HepG2 (cell line): ENCODE data around the gene LZTFL1. TPM values are rescaled to one million over a fixed set of nuclear protein-coding genes. Genes with fewer than 3 reads are reported as not detected.

ENCODE experiments used
- ATAC-seq: fragments of 200-7000 bp; cut with Tn5 transposase; 3 replicates; pipeline ENCODE4 v1.9.1; 2020; ENCODE audit warnings: mild to moderate bottlenecking, moderate library complexity
- BruUV-seq: library from RNA; stranded (reverse); fragments of 400-500 nt; replicated peaks from 2 replicates; lab custom pipeline; 2021; lab: Mats Ljungman, UMichigan
- CTCF ChIA-PET: fragments of 300-600 bp; formaldehyde crosslinking; extraction: SDS; loops from one replicate; lab custom pipeline; 2021; ENCODE audit warnings: low total read pairs, inconsistent platforms, low intra/inter-chr PET ratio; lab: Yijun Ruan, JAX
- POLR2A ChIA-PET: fragments of 350-600 bp; sonication (Branson Sonifier 250); formaldehyde crosslinking; loops from one replicate; lab custom pipeline; 2020; ENCODE audit warnings: antibody characterized with exemption, inconsistent platforms; lab: Yijun Ruan, JAX
- DNase-seq: peaks from one replicate; pipeline ENCODE4 v3.0.0-alpha.2; 2015; ENCODE audit warnings: low spot score
- FAIRE-seq: peaks from 3 replicates; lab custom pipeline; 2011; peaks lifted over from hg19 to GRCh38; lab: Jason Lieb, UNC
- H2AFZ ChIP-seq: one replicate; pipeline ENCODE4 v1.6.1; 2011; ENCODE audit warnings: low read length, inconsistent platforms
- H3K27ac ChIP-seq: fragments of 300-600 bp; 3 replicates; pipeline ENCODE4 v1.8.0; 2011; ENCODE audit warnings: mixed run types, mild to moderate bottlenecking, mixed read lengths, low read length, inconsistent platforms; ENCODE audit not compliant: insufficient read depth; ENCODE audit errors: extremely low read length
- H3K27me3 ChIP-seq, 2 experiments: fragments of 200-600 bp in 1 of 2; 2 replicates in 1 of 2; 3 replicates in 1 of 2; pipeline versions ENCODE4 v1.6.0 to v1.8.0; 2011; ENCODE audit warnings: low read length in 2 of 2, mild to moderate bottlenecking in 2 of 2, moderate library complexity in 2 of 2, inconsistent platforms in 1 of 2; ENCODE audit not compliant: insufficient read depth in 2 of 2, control insufficient read depth in 1 of 2
- H3K36me3 ChIP-seq, 2 experiments: fragments of 200-600 bp in 1 of 2; replicated peaks in 1 of 2; 2 replicates in 1 of 2; 3 replicates in 1 of 2; pipeline versions ENCODE4 v1.5.1 to v1.8.0; 2011; ENCODE audit warnings: low read length in 2 of 2, inconsistent platforms in 1 of 2; ENCODE audit not compliant: insufficient read depth in 2 of 2, control insufficient read depth in 1 of 2
- H3K4me1 ChIP-seq: 2 replicates; pipeline ENCODE4 v1.5.1; 2012; ENCODE audit warnings: low read length, inconsistent platforms; ENCODE audit not compliant: insufficient read depth
- H3K4me2 ChIP-seq: 2 replicates; pipeline ENCODE4 v1.6.0; 2011; ENCODE audit warnings: low read depth, low read length, inconsistent platforms
- H3K4me3 ChIP-seq, 3 experiments: fragments of 200-600 bp in 1 of 3; sonication (generic), shearing (Covaris generic) in 1 of 3; replicated peaks in 1 of 3; 2 replicates each; pipeline ENCODE4 v1.5.1; 2011 to 2016; ENCODE audit warnings: low read length in 3 of 3, inconsistent platforms in 2 of 3, low read depth in 2 of 3, mild to moderate bottlenecking in 2 of 3, control low read depth in 1 of 3, mixed read lengths in 1 of 3; ENCODE audit not compliant: insufficient read depth in 1 of 3
- H3K79me2 ChIP-seq: one replicate; pipeline ENCODE4 v1.6.1; 2011; ENCODE audit warnings: low read length, inconsistent platforms; ENCODE audit not compliant: insufficient read depth
- H3K9ac ChIP-seq: 2 replicates; pipeline ENCODE4 v1.6.0; 2011; ENCODE audit warnings: mild to moderate bottlenecking, low read depth, low read length, inconsistent platforms; ENCODE audit not compliant: insufficient read depth
- H3K9me3 ChIP-seq: 2 replicates; pipeline ENCODE4 v1.5.1; 2012; ENCODE audit warnings: mild to moderate bottlenecking, low read length
- H4K20me1 ChIP-seq: 2 replicates; pipeline ENCODE4 v1.6.0; 2011; ENCODE audit warnings: inconsistent platforms, mild to moderate bottlenecking, low read length, moderate library complexity; ENCODE audit not compliant: insufficient read depth
- ATRX ChIP-seq: sonication (generic); formaldehyde crosslinking; IDR thresholded peaks from 2 replicates; pipeline ENCODE4 v1.4.0; 2020; ENCODE audit warnings: missing genetic modification reagents, borderline replicate concordance
- FIP1L1 ChIP-seq: fragments of 200-400 bp; formaldehyde crosslinking; IDR thresholded peaks from 2 replicates; pipeline ENCODE4 v1.6.1; 2018; ENCODE audit warnings: low read depth, mild to moderate bottlenecking, low read length, moderate library complexity, borderline replicate concordance; ENCODE audit not compliant: insufficient read depth
- FOSL2 ChIP-seq: sonication (generic); formaldehyde crosslinking; IDR thresholded peaks from 2 replicates; pipeline ENCODE4 v1.4.0; 2020; ENCODE audit warnings: missing genetic modification reagents
- GPN1 ChIP-seq: sonication (generic); formaldehyde crosslinking; IDR thresholded peaks from 2 replicates; pipeline ENCODE4 v1.5.1; 2020; ENCODE audit warnings: missing genetic modification reagents, borderline replicate concordance
- ISL2 ChIP-seq: sonication (generic); formaldehyde crosslinking; IDR thresholded peaks from 2 replicates; pipeline ENCODE4 v1.5.0; 2020; ENCODE audit warnings: missing genetic modification reagents
- MAF1 ChIP-seq: sonication (generic); formaldehyde crosslinking; IDR thresholded peaks from 2 replicates; pipeline ENCODE4 v1.5.0; 2020; ENCODE audit warnings: missing genetic modification reagents, borderline replicate concordance
- RXRB ChIP-seq: IDR thresholded peaks from 2 replicates; pipeline ENCODE4 v1.6.1; 2016; ENCODE audit warnings: borderline replicate concordance, missing genetic modification reagents, missing compliant biosample characterization
- SMAD1 ChIP-seq: sonication (generic); formaldehyde crosslinking; IDR thresholded peaks from 2 replicates; pipeline ENCODE4 v1.4.0; 2020; ENCODE audit warnings: missing genetic modification reagents, low read depth, mild to moderate bottlenecking, borderline replicate concordance
- SP1 ChIP-seq, 2 experiments: fragments of 450-650 bp in 1 of 2; sonication (generic) in 1 of 2; formaldehyde crosslinking in 1 of 2; IDR thresholded peaks; 2 replicates each; pipeline versions ENCODE4 v1.4.0 to v1.6.1; 2016 to 2020; ENCODE audit warnings: missing genetic modification reagents in 1 of 2
- SUZ12 ChIP-seq: fragments of 150-350 bp; IDR thresholded peaks from 2 replicates; pipeline ENCODE4 v1.6.1; 2014; ENCODE audit warnings: low read depth, low read length
- TBL1XR1 ChIP-seq: fragments of 150-350 bp; IDR thresholded peaks from 2 replicates; pipeline ENCODE4 v1.6.1; 2014; ENCODE audit warnings: borderline replicate concordance, low read length; ENCODE audit not compliant: partially characterized antibody
- ZBTB1 ChIP-seq: sonication (generic); formaldehyde crosslinking; IDR thresholded peaks from 2 replicates; pipeline ENCODE4 v1.4.0; 2020; ENCODE audit warnings: missing genetic modification reagents, borderline replicate concordance
- ZNF441 ChIP-seq: sonication (generic); formaldehyde crosslinking; IDR thresholded peaks from 2 replicates; pipeline ENCODE4 v1.7.0; 2021; ENCODE audit warnings: missing genetic modification reagents, borderline replicate concordance
- WGBS: methylation state at CpG from one replicate; pipeline ENCODE4 v1.1.6; 2017; ENCODE audit warnings: low lambda C conversion rate; 5-methylcytosine and 5-hydroxymethylcytosine counted together
- in situ Hi-C: cut with HindIII; loops from 2 replicates; pipeline ENCODE4 v1.10.0; 2017; ENCODE audit warnings: low pct_unique_long_range_greater_than_20kb; ENCODE audit not compliant: extremely low pct_ligation_motif_present
- intact Hi-C: fragments of 100-400 bp; cut with micrococcal nuclease; formaldehyde crosslinking; loops from one replicate; pipeline ENCODE4 v1.10.0; 2022; ENCODE audit not compliant: unreplicated experiment
- polyA plus RNA-seq, 8 experiments: library from polyadenylated mRNA; depleted of rRNA in 3 of 8; stranded (reverse) in 7 of 8; unstranded in 1 of 8; fragments of >200 nt; fragmentation: Illumina TruSeq in 4 of 8; extraction: Trizol in 4 of 8; gene quantifications; 2 replicates each; pipeline versions ENCODE4 v1.2.1 to v1.2.3, GENCODE V29; 2011 to 2016; ENCODE audit warnings: low read depth in 4 of 8, missing spikeins in 1 of 8, mixed read lengths in 1 of 8; ENCODE audit not compliant: insufficient read depth in 1 of 8
- total RNA-seq, 5 experiments: library from RNA; depleted of rRNA; stranded (reverse); fragments of >200 nt; fragmentation: Illumina TruSeq; extraction: Trizol; gene quantifications; 2 replicates each; pipeline ENCODE4 v1.2.3, GENCODE V29; 2016; ENCODE audit warnings: low read depth in 1 of 5
- TF ChIP-seq, protein P1 (sequence below): sonication (generic); formaldehyde crosslinking; IDR thresholded peaks from 2 replicates; pipeline ENCODE4 v1.5.1; 2020; ENCODE audit warnings: missing genetic modification reagents, mild to moderate bottlenecking, borderline replicate concordance

Gene LZTFL1
- total and polyA plus RNA-seq, 2 of the 13 experiments (the other 11 are each of a cell fraction or from before 2014, with no cell fraction given): 16.6 to 17.2 TPM

- no peaks in the 10 kb centered on the region for H3K79me2 ChIP-seq
- no peak overlapping the region for H3K27ac ChIP-seq
- intact Hi-C loops (no loop called here), in situ Hi-C loops (no loop called here)
- BruUV-seq: no TSS peak
- no peak overlapping the region for H3K9ac ChIP-seq
- H3K4me3 ChIP-seq: no peak overlapping the region
- WGBS: 29% methylated on average over 2 of the region's 2 CpGs
- no peak overlapping the region for H3K4me2 ChIP-seq
- POLR2A ChIA-PET: no interaction called here
- CTCF ChIA-PET: no interaction called here
- no peak for ATAC-seq
- TF ChIP-seq GPN1: no peak
- TF ChIP-seq ISL2: no peak
- TF ChIP-seq RXRB (CRISPR knock-in tag): no peak
- TF ChIP-seq SP1 (IDR thresholded peaks at IDR 0.05): no peak
- no peak for TF ChIP-seq SP1 (CRISPR knock-in tag; IDR thresholded peaks at IDR 0.05)
- TF ChIP-seq TBL1XR1: no peak
- no peak for TF ChIP-seq MAF1
- no peak for TF ChIP-seq SMAD1 (CRISPR knock-in tag)
- no peak for TF ChIP-seq ATRX (CRISPR knock-in tag)
- no peak for TF ChIP-seq ZNF441 (CRISPR knock-in tag)
- TF ChIP-seq ZBTB1 (CRISPR knock-in tag): no peak
- TF ChIP-seq SUZ12: no peak
- TF ChIP-seq, protein P1, sequence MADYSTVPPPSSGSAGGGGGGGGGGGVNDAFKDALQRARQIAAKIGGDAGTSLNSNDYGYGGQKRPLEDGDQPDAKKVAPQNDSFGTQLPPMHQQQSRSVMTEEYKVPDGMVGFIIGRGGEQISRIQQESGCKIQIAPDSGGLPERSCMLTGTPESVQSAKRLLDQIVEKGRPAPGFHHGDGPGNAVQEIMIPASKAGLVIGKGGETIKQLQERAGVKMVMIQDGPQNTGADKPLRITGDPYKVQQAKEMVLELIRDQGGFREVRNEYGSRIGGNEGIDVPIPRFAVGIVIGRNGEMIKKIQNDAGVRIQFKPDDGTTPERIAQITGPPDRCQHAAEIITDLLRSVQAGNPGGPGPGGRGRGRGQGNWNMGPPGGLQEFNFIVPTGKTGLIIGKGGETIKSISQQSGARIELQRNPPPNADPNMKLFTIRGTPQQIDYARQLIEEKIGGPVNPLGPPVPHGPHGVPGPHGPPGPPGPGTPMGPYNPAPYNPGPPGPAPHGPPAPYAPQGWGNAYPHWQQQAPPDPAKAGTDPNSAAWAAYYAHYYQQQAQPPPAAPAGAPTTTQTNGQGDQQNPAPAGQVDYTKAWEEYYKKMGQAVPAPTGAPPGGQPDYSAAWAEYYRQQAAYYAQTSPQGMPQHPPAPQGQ: no peak
- TF ChIP-seq FOSL2 (CRISPR knock-in tag): no peak
- no peak for TF ChIP-seq FIP1L1
- H3K27me3 ChIP-seq: peaks cover 0 to 3% of the 10 kb centered on the region in 2 experiments; a peak in 1 of 5 replicates
- no peak overlapping the region for H2AFZ ChIP-seq
- H3K4me1 ChIP-seq: peaks cover 14% of the 10 kb centered on the region
- H4K20me1 ChIP-seq: no peaks in the 10 kb centered on the region
- no peaks in the 10 kb centered on the region for H3K36me3 ChIP-seq
- no peak for FAIRE-seq
- no peaks in the 10 kb centered on the region for H3K9me3 ChIP-seq
- DNase-seq: no peak
These were observed 30.6 kb upstream of the LZTFL1 start for GRCh38 chr3:45872569-45872968.
